IPS DF 6.9 (cell line): ENCODE measurements around the gene PLAAT2.

Source experiments
- DNase-seq: peaks from one replicate; pipeline ENCODE4 v3.0.0-alpha.2; 2013; ENCODE audit warnings: low read depth, low spot score
- H3K27ac ChIP-seq: one replicate; pipeline ENCODE4 v1.5.1; 2013; ENCODE audit warnings: low read length, control low read depth
- H3K27me3 ChIP-seq: 2 replicates; pipeline ENCODE4 v1.6.1; 2013; ENCODE audit warnings: mild to moderate bottlenecking, low read length; ENCODE audit not compliant: control insufficient read depth, insufficient read depth
- H3K36me3 ChIP-seq: 2 replicates; pipeline ENCODE4 v1.6.1; 2013; ENCODE audit warnings: low read length; ENCODE audit not compliant: control insufficient read depth, insufficient read depth
- H3K4me1 ChIP-seq: 2 replicates; pipeline ENCODE4 v1.6.1; 2013; ENCODE audit warnings: low read length; ENCODE audit not compliant: control insufficient read depth, insufficient read depth
- H3K4me3 ChIP-seq: 2 replicates; pipeline ENCODE4 v1.5.1; 2013; ENCODE audit warnings: mild to moderate bottlenecking, low read length
- H3K9me3 ChIP-seq: 2 replicates; pipeline ENCODE4 v1.6.1; 2013; ENCODE audit warnings: low read length, inconsistent platforms; ENCODE audit not compliant: control insufficient read depth, insufficient read depth
- WGBS: extraction: QIAGEN DNeasy Blood & Tissue Kit; methylation state at CpG from one replicate; pipeline ENCODE4 v1.1.7; 2013; ENCODE audit warnings: mixed read lengths, missing lambda C conversion rate; ENCODE audit not compliant: insufficient read length, insufficient coverage; 5-methylcytosine and 5-hydroxymethylcytosine counted together

The PLAAT2 gene

GRCh38 chr11:63504933-63505586 lies 58.1 kb downstream of the PLAAT2 start:
- Histone ChIP-seq H3K27ac (no peak overlapping the region), H3K9me3 (0 out of 2 replicates have a peak, but pooled peaks cover 1% of the 10 kb centered on the region), H3K4me1 (peaks cover 11% of the 10 kb centered on the region), H3K4me3 (no peak overlapping the region), H3K27me3 (no peaks in the 10 kb centered on the region), H3K36me3 (no peaks in the 10 kb centered on the region)
- DNase-seq = no peak
- WGBS = no CpG with 5 or more reads among the region's 4 CpGs

GRCh38 chr11:63504054-63504453 lies 59.1 kb downstream of the PLAAT2 start:
- H3K27me3 ChIP-seq = no peaks in the 10 kb centered on the region
- peaks cover 11% of the 10 kb centered on the region for H3K4me1 ChIP-seq
- DNase-seq = no peak
- H3K4me3 ChIP-seq = no peak overlapping the region
- H3K36me3 ChIP-seq = no peaks in the 10 kb centered on the region
- H3K27ac ChIP-seq = no peak overlapping the region
- no CpG with 5 or more reads among the region's 1 CpG for WGBS
- 0 out of 2 replicates have a peak, but pooled peaks cover 1% of the 10 kb centered on the region for H3K9me3 ChIP-seq

GRCh38 chr11:63503492-63503891 lies 59.7 kb downstream of the PLAAT2 start:
- no CpG with 5 or more reads among the region's 6 CpGs for WGBS

More at GRCh38 chr11:63503492-63503891, 59.7 kb downstream of the PLAAT2 start:
- Histone ChIP-seq H3K36me3 (no peaks in the 10 kb centered on the region), H3K27ac (no peak overlapping the region), H3K4me1 (peaks cover 11% of the 10 kb centered on the region), H3K27me3 (no peaks in the 10 kb centered on the region), H3K4me3 (no peak overlapping the region), H3K9me3 (0 out of 2 replicates have a peak, but pooled peaks cover 1% of the 10 kb centered on the region)
- no peak for DNase-seq
